ENCODE measurements around the gene CLCN6.

CLCN6 gene

GRCh38 chr1:11779715-11780379 is 26.1 kb upstream of the CLCN6 start:
- no peak for DNase-seq (ENCODE audit: low spot score)

- DNase-seq (ENCODE audit: low spot score), result no peak
These were observed 25.4 kb upstream of the CLCN6 start for GRCh38 chr1:11780380-11781147.

- peak; percentile 62 for DNase-seq (ENCODE audit: low spot score)
These were observed 24.7 kb upstream of the CLCN6 start for GRCh38 chr1:11781297-11781696.

GRCh38 chr1:11782127-11782708 is 23.8 kb upstream of the CLCN6 start:
- DNase-seq (ENCODE audit: low spot score), result no peak

GRCh38 chr1:11783556-11783955 is 22.4 kb upstream of the CLCN6 start:
- DNase-seq (ENCODE audit: low spot score), result no peak

GRCh38 chr1:11784256-11784992 is 21.6 kb upstream of the CLCN6 start:
- DNase-seq (ENCODE audit: low spot score), result no peak

- DNase-seq (ENCODE audit: low spot score), result peak; percentile 81
These were observed 20.8 kb upstream of the CLCN6 start for GRCh38 chr1:11784993-11785769.

- no peak for DNase-seq (ENCODE audit: low spot score)
These were observed 19.8 kb upstream of the CLCN6 start for GRCh38 chr1:11786168-11786567.

- peak; percentile 59 for DNase-seq (ENCODE audit: low spot score)
These were observed 18.7 kb upstream of the CLCN6 start for GRCh38 chr1:11787251-11787803.

- DNase-seq (ENCODE audit: low spot score), result no peak
These were observed 18.1 kb upstream of the CLCN6 start for GRCh38 chr1:11787804-11788436.

- no peak for DNase-seq (ENCODE audit: low spot score)
These were observed 17.4 kb upstream of the CLCN6 start for GRCh38 chr1:11788549-11789053.

GRCh38 chr1:11789126-11790067 is 16.6 kb upstream of the CLCN6 start:
- DNase-seq (ENCODE audit: low spot score), result no peak

GRCh38 chr1:11790101-11790879 is 15.7 kb upstream of the CLCN6 start:
- DNase-seq (ENCODE audit: low spot score), result no peak

- DNase-seq (ENCODE audit: low spot score), result peak; percentile 52
These were observed 14.9 kb upstream of the CLCN6 start for GRCh38 chr1:11790880-11791715.

- DNase-seq (ENCODE audit: low spot score), result no peak
These were observed 13.9 kb upstream of the CLCN6 start for GRCh38 chr1:11792106-11792505.

- no peak for DNase-seq (ENCODE audit: low spot score)
These were observed 12.2 kb upstream of the CLCN6 start for GRCh38 chr1:11793819-11794218.

- no peak for DNase-seq (ENCODE audit: low spot score)
These were observed 11.3 kb upstream of the CLCN6 start for GRCh38 chr1:11794446-11795237.
